PC-3 (cell line): ENCODE results near the gene SELENOV.

Experiments used
- CTCF ChIP-seq: fragments of 300-600 bp; sonication (generic); conservative IDR thresholded peaks from 2 replicates; pipeline ENCODE4 v1.5.1; 2017; ENCODE audit warnings: antibody characterized with exemption, low read depth, mild to moderate bottlenecking, low read length
- EZH2phosphoT487 ChIP-seq: fragments of 300-600 bp; sonication (generic); IDR thresholded peaks from 2 replicates; pipeline ENCODE4 v1.6.1; 2018; ENCODE audit warnings: mild to moderate bottlenecking, antibody characterized with exemption, low read length, borderline replicate concordance

GRCh38 chr19:39481676-39482075 is 33.3 kb upstream of the SELENOV start:
- TF ChIP-seq CTCF (no peak), EZH2phosphoT487 (no peak)
